H1 (cell line): ENCODE data around the gene CEBPG. TPM values are rescaled to one million over a fixed set of nuclear protein-coding genes. Genes with fewer than 3 reads are reported as not detected.

ENCODE experiments used
- CTCF ChIA-PET: fragments of 300-600 bp; sonication (Branson Sonifier 250); formaldehyde crosslinking; loops from one replicate; lab custom pipeline; 2021; ENCODE audit not compliant: partially characterized antibody; lab: Charles Lee
- POLR2A ChIA-PET: fragments of 300-600 bp; sonication (Branson Sonifier 250); formaldehyde crosslinking; loops from one replicate; lab custom pipeline; 2021; ENCODE audit warnings: inconsistent platforms; ENCODE audit not compliant: partially characterized antibody; lab: Charles Lee
- DNase-seq, 2 experiments: peaks; one replicate each; pipeline versions ENCODE4 v3.0.0 to v3.0.0-alpha.2; 2010 to 2022; ENCODE audit warnings: low spot score in 2 of 2, low read depth in 1 of 2, mixed read lengths in 1 of 2
- FAIRE-seq: peaks from 2 replicates; lab custom pipeline; 2011; peaks lifted over from hg19 to GRCh38; lab: Jason Lieb, UNC
- H2AFZ ChIP-seq: 2 replicates; pipeline ENCODE4 v1.8.1; 2012; ENCODE audit warnings: low read length, inconsistent platforms
- H2AK5ac ChIP-seq: 2 replicates; pipeline ENCODE4 v1.6.1; 2013; ENCODE audit warnings: low read depth, low read length
- H2BK120ac ChIP-seq: replicated peaks from 2 replicates; pipeline ENCODE3; 2013; ENCODE audit warnings: low read depth, low read length, inconsistent platforms
- H2BK12ac ChIP-seq: 2 replicates; pipeline ENCODE4 v1.6.1; 2013; ENCODE audit warnings: low read depth, low read length
- H2BK15ac ChIP-seq: 2 replicates; pipeline ENCODE4 v1.6.1; 2013; ENCODE audit warnings: low read length
- H2BK20ac ChIP-seq: 2 replicates; pipeline ENCODE4 v1.6.1; 2013; ENCODE audit warnings: low read length
- H2BK5ac ChIP-seq: 2 replicates; pipeline ENCODE4 v1.6.1; 2013; ENCODE audit warnings: low read depth, low read length
- H3K14ac ChIP-seq: 2 replicates; pipeline ENCODE4 v1.6.1; 2013; ENCODE audit warnings: inconsistent platforms; ENCODE audit not compliant: insufficient read length
- H3K18ac ChIP-seq: 2 replicates; pipeline ENCODE4 v1.6.1; 2013; ENCODE audit warnings: low read length; ENCODE audit errors: extremely low read depth
- H3K23ac ChIP-seq: 2 replicates; pipeline ENCODE4 v1.6.1; 2013; ENCODE audit warnings: inconsistent platforms; ENCODE audit not compliant: insufficient read length
- H3K23me2 ChIP-seq: 2 replicates; pipeline ENCODE4 v1.6.1; 2013; ENCODE audit warnings: low read depth, low read length
- H3K27ac ChIP-seq: 2 replicates; pipeline ENCODE4 v1.6.1; 2011; ENCODE audit warnings: low read depth, low read length, inconsistent platforms
- H3K27me3 ChIP-seq, 4 experiments: replicated peaks in 1 of 4; 1 replicate in 1 of 4; 2 replicates in 3 of 4; pipeline versions ENCODE4 v1.6.1 to v1.8.1; 2011 to 2013; ENCODE audit warnings: low read length in 3 of 4, mild to moderate bottlenecking in 3 of 4, inconsistent platforms in 2 of 4, mixed read lengths in 2 of 4, moderate library complexity in 1 of 4; ENCODE audit not compliant: control insufficient read depth in 3 of 4, insufficient read depth in 3 of 4; ENCODE audit errors: extremely low read depth in 1 of 4
- H3K36me3 ChIP-seq, 4 experiments: 2 replicates each; pipeline versions ENCODE4 v1.6.1 to v1.8.1; 2011 to 2013; ENCODE audit warnings: mild to moderate bottlenecking in 4 of 4, low read length in 3 of 4, moderate library complexity in 2 of 4, control low read depth in 1 of 4, inconsistent platforms in 1 of 4; ENCODE audit not compliant: insufficient read depth in 4 of 4, control insufficient read depth in 2 of 4
- H3K4ac ChIP-seq: replicated peaks from 2 replicates; pipeline ENCODE3; 2013; ENCODE audit warnings: low read length, low read depth, mixed read lengths, inconsistent platforms; ENCODE audit not compliant: insufficient read length
- H3K4me1 ChIP-seq, 4 experiments: replicated peaks in 1 of 4; 1 replicate in 1 of 4; 2 replicates in 3 of 4; pipeline versions ENCODE4 v1.6.1 to v1.8.1; 2011 to 2013; ENCODE audit warnings: low read length in 3 of 4, inconsistent platforms in 2 of 4, mixed read lengths in 1 of 4; ENCODE audit not compliant: insufficient read depth in 4 of 4, control insufficient read depth in 3 of 4
- H3K4me2 ChIP-seq, 2 experiments: 2 replicates each; pipeline versions ENCODE4 v1.6.1 to v1.8.1; 2011 to 2013; ENCODE audit warnings: low read depth in 2 of 2, low read length in 2 of 2, control low read depth in 1 of 2, inconsistent platforms in 1 of 2, mild to moderate bottlenecking in 1 of 2; ENCODE audit not compliant: insufficient read depth in 1 of 2
- H3K4me3 ChIP-seq, 4 experiments: fragments of 200-600, 300-600 bp in 1 of 4; sonication (generic), shearing (Covaris generic), sonication (Bioruptor Twin) in 1 of 4; 2 replicates each; pipeline versions ENCODE4 v1.5.1 to v1.8.1; 2011 to 2016; ENCODE audit warnings: low read length in 4 of 4, low read depth in 3 of 4, control low read depth in 2 of 4, inconsistent platforms in 2 of 4, mild to moderate bottlenecking in 2 of 4, mixed read lengths in 1 of 4, moderate library complexity in 1 of 4; ENCODE audit not compliant: insufficient read depth in 2 of 4; ENCODE audit errors: extremely low read depth in 1 of 4
- H3K56ac ChIP-seq: replicated peaks from 2 replicates; pipeline ENCODE3; 2013; ENCODE audit warnings: low read depth, mild to moderate bottlenecking, mixed read lengths, low read length, inconsistent platforms; ENCODE audit not compliant: insufficient read length
- H3K79me1 ChIP-seq: 2 replicates; pipeline ENCODE4 v1.6.1; 2013; ENCODE audit warnings: low read depth, low read length, control low read depth
- H3K79me2 ChIP-seq, 2 experiments: 2 replicates each; pipeline versions ENCODE4 v1.6.1 to v1.8.1; 2012 to 2013; ENCODE audit warnings: low read length in 2 of 2, mild to moderate bottlenecking in 2 of 2, inconsistent platforms in 1 of 2; ENCODE audit not compliant: insufficient read depth in 2 of 2, control insufficient read depth in 1 of 2
- H3K9ac ChIP-seq, 4 experiments: replicated peaks in 1 of 4; 1 replicate in 1 of 4; 2 replicates in 3 of 4; pipeline versions ENCODE4 v1.6.1 to v1.8.1; 2011 to 2013; ENCODE audit warnings: low read depth in 3 of 4, low read length in 3 of 4, control low read depth in 2 of 4, mild to moderate bottlenecking in 2 of 4, moderate library complexity in 2 of 4, inconsistent platforms in 1 of 4; ENCODE audit errors: extremely low read depth in 1 of 4
- H3K9me3 ChIP-seq, 2 experiments: 2 replicates each; pipeline versions ENCODE4 v1.6.1 to v1.8.1; 2012 to 2013; ENCODE audit warnings: mild to moderate bottlenecking in 2 of 2, moderate library complexity in 2 of 2, control low read depth in 1 of 2, inconsistent platforms in 1 of 2, low read depth in 1 of 2, low read length in 1 of 2, mixed read lengths in 1 of 2; ENCODE audit not compliant: insufficient read depth in 2 of 2
- H4K20me1 ChIP-seq, 2 experiments: replicated peaks in 1 of 2; 2 replicates each; pipeline versions ENCODE3 to v1.8.1; 2011 to 2013; ENCODE audit warnings: inconsistent platforms in 2 of 2, low read length in 2 of 2, mild to moderate bottlenecking in 1 of 2; ENCODE audit not compliant: insufficient read depth in 2 of 2, control insufficient read depth in 1 of 2
- H4K5ac ChIP-seq: 2 replicates; pipeline ENCODE4 v1.6.1; 2013; ENCODE audit warnings: low read length, low read depth, mixed read lengths, inconsistent platforms; ENCODE audit not compliant: insufficient read length
- H4K8ac ChIP-seq: 2 replicates; pipeline ENCODE4 v1.8.0; 2013; ENCODE audit warnings: mild to moderate bottlenecking, moderate library complexity, low read length, inconsistent platforms; ENCODE audit not compliant: insufficient read depth; ENCODE audit errors: extremely low read depth
- H4K91ac ChIP-seq: replicated peaks from 2 replicates; pipeline ENCODE3; 2013; ENCODE audit warnings: low read length, mixed read lengths, inconsistent platforms; ENCODE audit not compliant: insufficient read length
- CREB1 ChIP-seq: IDR thresholded peaks from 2 replicates; pipeline ENCODE4 v1.6.1; 2012; ENCODE audit warnings: inconsistent platforms
- KDM4A ChIP-seq: IDR thresholded peaks from one replicate; pipeline ENCODE4 v1.7.1; 2012; ENCODE audit warnings: low read depth, mild to moderate bottlenecking, moderate library complexity, low read length, inconsistent platforms; ENCODE audit not compliant: severe bottlenecking
- MAFK ChIP-seq: IDR thresholded peaks from 2 replicates; pipeline ENCODE4 v1.6.1; 2012; ENCODE audit warnings: low read depth, mild to moderate bottlenecking, improper control_type of control experiment, low read length
- SIX5 ChIP-seq: IDR thresholded peaks from 2 replicates; pipeline ENCODE4 v1.6.1; 2011; ENCODE audit warnings: mild to moderate bottlenecking, low read depth, low read length
- SP1 ChIP-seq: IDR thresholded peaks from 2 replicates; pipeline ENCODE4 v1.6.1; 2011; ENCODE audit warnings: low read depth, low read length
- SP2 ChIP-seq: IDR thresholded peaks from 2 replicates; pipeline ENCODE4 v1.6.1; 2012; ENCODE audit warnings: mild to moderate bottlenecking, low read length, inconsistent platforms
- TAF1 ChIP-seq: IDR thresholded peaks from 2 replicates; pipeline ENCODE4 v1.6.1; 2011; ENCODE audit warnings: mild to moderate bottlenecking, low read depth, low read length
- TBP ChIP-seq: IDR thresholded peaks from 2 replicates; pipeline ENCODE4 v1.6.1; 2011; ENCODE audit warnings: low read depth, low read length, improper control_type of control experiment
- TCF12 ChIP-seq: IDR thresholded peaks from 2 replicates; pipeline ENCODE4 v1.6.1; 2011; ENCODE audit warnings: low read depth, mild to moderate bottlenecking, low read length
- WGBS, 2 experiments: shearing (Covaris generic) in 1 of 2; methylation state at CpG; one replicate each; pipeline versions ENCODE4 v1.1.6 to v1.1.7; 2013 to 2015; ENCODE audit warnings: low lambda C conversion rate in 2 of 2, mixed read lengths in 2 of 2, inconsistent platforms in 1 of 2, low coverage in 1 of 2, missing lambda C conversion rate in 1 of 2; ENCODE audit not compliant: insufficient replicate concordance in 2 of 2, insufficient coverage in 1 of 2, insufficient read length in 1 of 2; ENCODE audit errors: extremely low coverage in 1 of 2, missing lambda C conversion rate in 1 of 2; 5-methylcytosine and 5-hydroxymethylcytosine counted together
- polyA plus RNA-seq, 7 experiments: library from polyadenylated mRNA; depleted of rRNA in 3 of 7; stranded (reverse) in 5 of 7; unstranded in 2 of 7; fragments of >200 nt in 5 of 7; fragments of 200-250 nt in 2 of 7; gene quantifications; 1 replicate in 5 of 7; 2 replicates in 1 of 7; 4 replicates in 1 of 7; pipeline versions ENCODE4 v1.2.1 to v1.2.3, GENCODE V29; 2011 to 2013; ENCODE audit warnings: missing spikeins in 2 of 7, mixed read lengths in 2 of 7
- total RNA-seq: library from RNA; stranded (reverse); fragmentation: NEBNext Ultra II Directional; extraction: Animal tissue kit (Norgen Biotek cat#: 25700); gene quantifications from 2 replicates; pipeline ENCODE4 v1.2.1, GENCODE V29; 2021
- TF ChIP-seq, protein P1 (sequence below): IDR thresholded peaks from 2 replicates; pipeline ENCODE4 v1.6.1; 2011; ENCODE audit warnings: low read length, improper control_type of control experiment

Gene CEBPG
- total and polyA plus RNA-seq, 2 of the 8 experiments (the other 6 are each of a cell fraction or from before 2014, with no cell fraction given) = 12.3 to 35.4 TPM

DNA sequence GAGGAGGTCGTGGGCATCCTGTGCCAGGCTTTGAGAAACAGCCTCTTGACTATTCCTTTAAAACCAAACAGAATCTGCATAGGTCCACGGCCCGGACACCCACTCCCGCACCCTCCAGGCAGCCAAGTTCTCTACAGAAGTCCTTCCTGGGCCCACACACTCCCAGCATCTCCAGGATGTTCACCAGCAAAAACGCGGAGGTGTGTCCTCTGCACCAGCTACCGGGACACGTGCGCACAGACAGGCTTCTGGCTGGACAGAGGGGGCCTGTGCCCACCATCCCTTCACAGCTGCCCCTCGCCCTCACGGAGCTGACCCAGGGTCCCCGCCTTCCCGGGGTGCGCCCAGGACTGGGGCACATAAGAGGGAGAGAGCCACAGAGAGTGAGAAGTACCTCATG is 44.2 kb downstream of the CEBPG start:
- H3K23me2 ChIP-seq = peaks cover 6% of the 10 kb centered on the region; the same call in 1 of the 2 replicates
- H3K4me1 ChIP-seq = peaks cover 0 to 12% (median 4%) of the 10 kb centered on the region in 4 experiments; a peak in 4 of 7 replicates
- no peak overlapping the region for H2BK120ac ChIP-seq
- H3K56ac ChIP-seq = no peak overlapping the region
- no peak overlapping the region for H3K4ac ChIP-seq
- no peak overlapping the region for H4K91ac ChIP-seq
- FAIRE-seq (no peak), DNase-seq (no peak)
- 93% methylated on average over 14 of the region's 14 CpGs; no CpG with 5 or more reads in 1 of the 2 experiments for WGBS, 2 experiments
- H3K18ac ChIP-seq = no peak overlapping the region
- ChIA-PET POLR2A (no interaction called here), CTCF (interaction anchor here (0.7 to 7.5 kb wide), 11 partner anchors 10 to 360 kb away, joined by 3 to 79 read pairs (median 5); no protein-coding TSS in a partner anchor)
- no peak overlapping the region; a peak in 1 of 7 replicates for H3K9ac ChIP-seq
- H4K20me1 ChIP-seq = peaks cover 6 to 23% of the 10 kb centered on the region in 2 experiments
- H3K27ac ChIP-seq = no peak overlapping the region
- H3K27me3 ChIP-seq = no peaks in the 10 kb centered on the region; a peak in 1 of 7 replicates
- H3K4me3 ChIP-seq = no peak overlapping the region
- no peaks in the 10 kb centered on the region for H3K36me3 ChIP-seq
- no peaks in the 10 kb centered on the region for H3K79me2 ChIP-seq
- H3K9me3 ChIP-seq = no peaks in the 10 kb centered on the region
- H4K5ac ChIP-seq = no peak overlapping the region
- no peak overlapping the region for H2AFZ ChIP-seq
- H2BK20ac ChIP-seq = no peak overlapping the region
- H2BK5ac ChIP-seq = no peak overlapping the region
- H3K4me2 ChIP-seq = no peak overlapping the region
- H3K23ac ChIP-seq = no peak overlapping the region
- H3K14ac ChIP-seq = no peak overlapping the region
- H4K8ac ChIP-seq = no peak overlapping the region
- H2BK12ac ChIP-seq = no peak overlapping the region
- TF ChIP-seq MAFK = no peak
- TF ChIP-seq SP2 = no peak
- TF ChIP-seq SP1 = no peak
- TF ChIP-seq TBP = no peak
- TF ChIP-seq, protein P1, sequence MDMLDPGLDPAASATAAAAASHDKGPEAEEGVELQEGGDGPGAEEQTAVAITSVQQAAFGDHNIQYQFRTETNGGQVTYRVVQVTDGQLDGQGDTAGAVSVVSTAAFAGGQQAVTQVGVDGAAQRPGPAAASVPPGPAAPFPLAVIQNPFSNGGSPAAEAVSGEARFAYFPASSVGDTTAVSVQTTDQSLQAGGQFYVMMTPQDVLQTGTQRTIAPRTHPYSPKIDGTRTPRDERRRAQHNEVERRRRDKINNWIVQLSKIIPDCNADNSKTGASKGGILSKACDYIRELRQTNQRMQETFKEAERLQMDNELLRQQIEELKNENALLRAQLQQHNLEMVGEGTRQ = no peak
- no peak for TF ChIP-seq CREB1
- TF ChIP-seq TAF1 = no peak
- no peak for TF ChIP-seq KDM4A
- no peak for TF ChIP-seq SIX5
- TF ChIP-seq TCF12 = no peak
- TF ChIP-seq, all 59 proteins: peak for 0
- 0 out of 2 replicates have a peak, but pooled peaks cover 3% of the 10 kb centered on the region for H3K79me1 ChIP-seq
- no peak overlapping the region for H2AK5ac ChIP-seq
- H2BK15ac ChIP-seq = no peak overlapping the region
